ENCODE measurements around the gene MSL3.

Gene MSL3

DNA sequence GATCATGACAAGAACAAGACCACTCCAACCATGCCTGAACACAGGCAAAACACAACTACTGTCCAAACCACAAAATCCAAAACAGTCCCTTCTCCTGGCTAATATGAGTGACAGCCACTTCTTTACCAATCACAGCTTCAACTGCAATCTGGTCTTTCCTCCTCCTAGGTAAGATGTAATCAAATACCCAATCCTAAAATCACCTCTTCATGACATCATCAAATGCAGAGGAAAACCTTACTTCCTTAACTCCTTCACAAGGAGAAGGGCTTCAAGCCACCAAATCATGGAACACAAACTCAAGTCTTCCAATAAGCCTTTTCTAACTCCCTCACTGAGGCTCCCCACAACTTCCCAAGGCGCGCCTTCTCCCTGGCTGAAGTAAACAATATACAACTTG lies 4.4 kb upstream of the MSL3 start:
- TF ChIP-seq, protein P1, sequence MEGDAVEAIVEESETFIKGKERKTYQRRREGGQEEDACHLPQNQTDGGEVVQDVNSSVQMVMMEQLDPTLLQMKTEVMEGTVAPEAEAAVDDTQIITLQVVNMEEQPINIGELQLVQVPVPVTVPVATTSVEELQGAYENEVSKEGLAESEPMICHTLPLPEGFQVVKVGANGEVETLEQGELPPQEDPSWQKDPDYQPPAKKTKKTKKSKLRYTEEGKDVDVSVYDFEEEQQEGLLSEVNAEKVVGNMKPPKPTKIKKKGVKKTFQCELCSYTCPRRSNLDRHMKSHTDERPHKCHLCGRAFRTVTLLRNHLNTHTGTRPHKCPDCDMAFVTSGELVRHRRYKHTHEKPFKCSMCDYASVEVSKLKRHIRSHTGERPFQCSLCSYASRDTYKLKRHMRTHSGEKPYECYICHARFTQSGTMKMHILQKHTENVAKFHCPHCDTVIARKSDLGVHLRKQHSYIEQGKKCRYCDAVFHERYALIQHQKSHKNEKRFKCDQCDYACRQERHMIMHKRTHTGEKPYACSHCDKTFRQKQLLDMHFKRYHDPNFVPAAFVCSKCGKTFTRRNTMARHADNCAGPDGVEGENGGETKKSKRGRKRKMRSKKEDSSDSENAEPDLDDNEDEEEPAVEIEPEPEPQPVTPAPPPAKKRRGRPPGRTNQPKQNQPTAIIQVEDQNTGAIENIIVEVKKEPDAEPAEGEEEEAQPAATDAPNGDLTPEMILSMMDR (IDR thresholded peaks at IDR 0.05; ENCODE audit: low read depth, low read length, missing control alignments): no peak
- H3K4me3 ChIP-seq (ENCODE audit: low read depth, low read length): no peak overlapping the region
- no peak for DNase-seq (ENCODE audit: low read depth)

DNA sequence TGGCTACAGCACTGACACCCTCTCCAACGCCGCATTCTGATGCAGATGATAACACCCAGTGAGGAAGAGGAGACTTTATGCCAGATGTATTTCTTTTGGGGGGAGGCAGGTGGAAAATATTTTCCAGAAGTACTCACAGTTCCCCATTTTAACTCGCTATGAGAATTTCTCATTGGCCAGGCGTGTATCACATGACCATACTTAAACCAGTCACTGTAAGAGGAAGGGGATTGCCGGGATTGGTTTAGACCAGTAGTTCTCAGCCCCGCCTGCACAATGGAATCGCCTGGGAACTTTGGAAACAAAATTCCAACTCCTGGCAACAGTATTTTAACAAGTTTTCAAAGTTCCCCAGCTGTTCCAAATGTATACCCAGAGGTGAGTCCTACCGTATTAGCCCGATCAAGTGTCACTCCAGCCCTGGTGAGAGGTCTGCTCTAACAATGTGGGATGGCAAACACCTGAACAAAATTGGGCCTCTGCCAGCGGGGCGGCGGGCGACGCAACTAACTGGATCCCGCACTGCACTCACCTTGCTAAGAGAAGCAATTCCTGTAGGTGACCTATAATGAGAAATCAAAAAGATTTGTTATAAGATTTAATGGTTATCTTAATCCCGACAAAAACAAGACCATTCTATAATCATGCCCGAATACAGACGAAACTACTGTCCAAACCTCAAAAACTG lies 2.9 kb upstream of the MSL3 start:
- DNase-seq (ENCODE audit: low read depth): no peak
- H3K4me3 ChIP-seq (ENCODE audit: low read depth, low read length): no peak overlapping the region
- TF ChIP-seq, protein P1 (IDR thresholded peaks at IDR 0.05; ENCODE audit: low read depth, low read length, missing control alignments): no peak

DNA sequence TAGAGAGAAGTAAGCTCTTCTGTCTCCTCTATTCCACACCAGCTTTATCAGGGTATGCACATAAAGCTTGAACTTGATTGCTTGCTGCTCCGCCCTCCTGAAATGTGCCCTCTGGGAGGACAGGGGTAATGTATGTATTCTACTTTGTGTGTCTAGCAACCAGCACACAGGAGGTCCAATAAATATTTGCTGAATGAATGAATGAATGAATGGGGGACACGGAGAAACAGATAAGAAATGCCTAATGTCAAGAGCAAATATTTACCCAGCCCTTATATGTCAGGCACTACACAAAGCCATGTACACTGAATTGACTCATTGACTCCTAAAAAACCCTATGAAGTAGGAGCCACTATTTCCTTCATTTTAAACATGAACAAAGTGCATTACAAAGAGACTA lies 2.3 kb upstream of the MSL3 start:
- TF ChIP-seq, protein P1 (IDR thresholded peaks at IDR 0.05; ENCODE audit: low read depth, low read length, missing control alignments): no peak

DNA sequence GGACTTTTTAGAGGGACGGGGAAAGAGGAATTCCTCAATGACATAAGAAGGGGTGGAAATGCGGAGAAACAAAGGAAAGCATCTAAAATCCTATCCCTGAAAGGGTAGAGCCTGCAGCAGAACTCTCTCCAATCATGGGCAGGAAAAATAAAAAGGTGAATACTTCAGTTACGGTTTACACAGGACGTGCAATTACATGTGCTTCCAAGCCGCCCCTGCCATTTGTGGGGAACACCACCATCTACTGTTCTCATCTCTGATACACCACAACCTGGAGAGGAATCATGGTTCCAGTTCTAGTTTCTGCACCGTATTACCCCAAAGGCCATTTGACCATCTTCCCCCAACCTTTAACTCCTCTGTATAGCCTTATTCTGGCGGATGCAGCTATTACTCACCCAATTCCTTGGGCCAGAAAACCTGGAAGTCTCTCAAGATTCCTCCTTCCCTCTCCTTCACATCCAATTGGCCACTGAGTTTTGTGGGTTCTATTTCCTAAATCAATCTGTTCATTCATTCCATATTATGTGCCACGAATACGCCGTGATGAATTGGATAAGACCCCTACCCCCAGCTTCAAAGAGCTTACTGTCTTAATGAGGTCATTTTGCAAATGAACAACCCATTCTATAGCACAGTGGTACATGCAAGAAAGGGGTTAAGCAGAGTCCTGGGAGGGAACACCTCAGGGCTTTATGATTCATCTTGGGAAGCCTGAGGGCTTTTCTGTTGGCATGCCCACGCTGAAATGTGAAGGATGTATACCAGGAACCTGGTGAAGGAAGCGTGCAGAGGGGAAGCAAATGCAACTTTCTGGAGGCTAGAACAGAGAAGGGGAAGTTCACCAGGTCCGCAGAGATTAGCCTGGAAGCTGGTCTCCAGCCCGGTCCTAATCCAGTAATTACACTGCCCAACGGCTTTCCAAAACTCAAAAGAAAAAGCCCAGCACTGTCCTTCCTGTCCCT lies 1.4 kb upstream of the MSL3 start:
- DNase-seq (ENCODE audit: low read depth): no peak
- H3K4me3 ChIP-seq (ENCODE audit: low read depth, low read length): peak overlapping the region; percentile 69
- TF ChIP-seq, protein P1 (IDR thresholded peaks at IDR 0.05; ENCODE audit: low read depth, low read length, missing control alignments): no peak

More for the DNA sequence above, 2.3 kb upstream of the MSL3 start:
- no peak for DNase-seq (ENCODE audit: low read depth)
- H3K4me3 ChIP-seq (ENCODE audit: low read depth, low read length): no peak overlapping the region

DNA sequence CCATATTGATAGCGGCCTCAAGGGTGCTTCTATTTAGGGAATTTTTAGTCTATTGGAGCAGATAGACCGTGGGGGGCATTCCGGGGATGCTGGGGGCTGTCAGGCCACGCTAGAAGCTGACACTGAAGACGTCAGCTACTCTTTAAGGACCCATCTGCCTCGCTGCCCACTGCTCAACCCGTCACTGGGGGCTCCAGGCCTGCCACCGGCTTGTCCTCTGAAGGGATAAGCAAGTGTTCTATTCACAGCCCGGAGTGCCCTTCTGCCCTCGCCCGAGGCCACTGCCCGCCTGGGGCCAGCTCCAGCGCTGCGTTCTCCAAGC lies 679 bp upstream of the MSL3 start:
- TF ChIP-seq, protein P1 (IDR thresholded peaks at IDR 0.05; ENCODE audit: low read depth, low read length, missing control alignments): no peak
- H3K4me3 ChIP-seq (ENCODE audit: low read depth, low read length): peak overlapping the region; percentile 69
- no peak for DNase-seq (ENCODE audit: low read depth)

DNA sequence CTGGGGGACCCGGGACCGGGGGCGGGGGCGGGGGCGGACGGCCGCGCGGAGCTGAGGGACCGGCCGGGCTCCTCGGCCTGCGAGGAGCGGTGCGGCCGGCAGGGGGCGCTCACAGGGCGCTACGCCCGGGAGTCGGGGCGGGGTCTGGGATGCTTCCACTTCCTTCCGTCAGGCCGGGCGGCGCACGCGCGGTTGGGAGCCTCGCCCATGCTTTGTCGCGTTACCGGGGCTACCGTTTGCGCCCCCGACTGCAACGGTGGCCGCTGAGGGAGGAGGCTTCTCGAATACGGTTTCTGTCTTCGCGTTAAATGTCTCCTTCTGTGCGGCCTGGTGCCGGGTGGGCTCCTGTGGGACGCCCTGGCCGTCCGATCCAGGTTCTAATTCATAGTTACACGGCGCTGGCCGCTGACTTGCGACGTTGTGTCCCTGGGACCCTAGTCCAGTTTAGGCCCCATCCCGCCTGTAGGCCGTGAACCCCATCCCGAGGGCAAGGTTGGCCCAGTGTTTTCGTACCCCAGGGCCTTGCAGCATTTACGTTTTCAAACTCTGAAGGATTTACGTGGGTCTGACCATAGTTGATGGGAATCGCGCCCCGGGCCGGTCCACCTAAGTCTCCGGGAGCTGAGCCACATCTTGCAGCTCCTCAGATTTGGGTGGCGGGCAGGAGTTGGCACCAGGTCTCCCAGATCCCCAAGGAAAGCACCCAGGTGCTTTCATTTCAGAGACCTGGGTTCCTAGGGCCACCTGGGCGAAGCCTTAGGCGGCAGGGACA lies 549 bp downstream of the MSL3 start:
- H3K4me3 ChIP-seq (ENCODE audit: low read depth, low read length): peak overlapping the region; percentile 91
- TF ChIP-seq, protein P1 (IDR thresholded peaks at IDR 0.05; ENCODE audit: low read depth, low read length, missing control alignments): peak; percentile 64

More for the DNA sequence above, 549 bp downstream of the MSL3 start:
- DNase-seq (ENCODE audit: low read depth): peak; percentile 45

Measured in GM12864 (cell line).